RWPE2 (cell line): Measurements from ENCODE around the gene MFSD2A.

Experiments
- ATAC-seq: fragments of 200-7000 bp; cut with Tn5 transposase; 3 replicates; pipeline ENCODE4 v1.9.1; 2021; ENCODE audit warnings: low read depth
- DNase-seq: peaks from one replicate; pipeline ENCODE4 v3.0.0-alpha.2; 2020; ENCODE audit warnings: low spot score
- H3K27ac ChIP-seq: fragments of 450-650 bp; 2 replicates; pipeline ENCODE4 v1.5.1; 2017; ENCODE audit warnings: mild to moderate bottlenecking; ENCODE audit not compliant: poor library complexity, severe bottlenecking
- H3K27me3 ChIP-seq: fragments of 250-450 bp; sonication (Bioruptor Pico); 2 replicates; pipeline ENCODE4 v1.5.1; 2021; ENCODE audit warnings: mild to moderate bottlenecking, moderate library complexity; ENCODE audit not compliant: insufficient read depth, poor library complexity, severe bottlenecking
- H3K36me3 ChIP-seq: fragments of 250-450 bp; sonication (Bioruptor Pico); 2 replicates; pipeline ENCODE4 v1.5.1; 2020; ENCODE audit warnings: low read depth, mild to moderate bottlenecking, moderate library complexity
- H3K4me1 ChIP-seq: fragments of 250-450 bp; sonication (Bioruptor Pico); 2 replicates; pipeline ENCODE4 v1.5.1; 2021; ENCODE audit warnings: mild to moderate bottlenecking, moderate library complexity; ENCODE audit not compliant: insufficient read depth, poor library complexity, severe bottlenecking
- H3K4me3 ChIP-seq: fragments of 250-450 bp; sonication (Bioruptor Pico); 2 replicates; pipeline ENCODE4 v1.5.1; 2021; ENCODE audit warnings: mild to moderate bottlenecking, moderate library complexity; ENCODE audit not compliant: severe bottlenecking
- H3K9me3 ChIP-seq: fragments of 250-450 bp; sonication (Bioruptor Pico); 2 replicates; pipeline ENCODE4 v1.5.1; 2021; ENCODE audit warnings: mild to moderate bottlenecking, moderate library complexity; ENCODE audit not compliant: severe bottlenecking
- CTCF ChIP-seq: fragments of 450-650 bp; IDR thresholded peaks from one replicate; pipeline ENCODE4 v1.5.1; 2017; ENCODE audit warnings: mild to moderate bottlenecking, moderate library complexity; ENCODE audit not compliant: poor library complexity, severe bottlenecking

The MFSD2A gene

GRCh38 chr1:39954324-39954869, 548 bp upstream of the MFSD2A start:
- Histone ChIP-seq H3K27me3 (no peaks in the 10 kb centered on the region), H3K4me3 (no peak overlapping the region), H3K36me3 (peaks cover 24% of the 10 kb centered on the region), H3K27ac (no peak overlapping the region), H3K9me3 (no peaks in the 10 kb centered on the region), H3K4me1 (peaks cover 5% of the 10 kb centered on the region)
- no peak for TF ChIP-seq CTCF
- ATAC-seq, result no peak
- DNase-seq, result no peak

- H3K4me3 ChIP-seq, result peak overlapping the region; percentile 66
- no peaks in the 10 kb centered on the region for H3K9me3 ChIP-seq
- DNase-seq (no peak), ATAC-seq (peak; percentile 58)
- H3K27me3 ChIP-seq, result no peaks in the 10 kb centered on the region
- peaks cover 38% of the 10 kb centered on the region for H3K36me3 ChIP-seq
- peaks cover 19% of the 10 kb centered on the region for H3K4me1 ChIP-seq
- peak overlapping the region; percentile 55 for H3K27ac ChIP-seq
- no peak for TF ChIP-seq CTCF
Measured at GRCh38 chr1:39955547-39956539, 898 bp downstream of the MFSD2A start.

GRCh38 chr1:39957299-39958015, 2.5 kb downstream of the MFSD2A start:
- H3K27ac ChIP-seq, result peak overlapping the region; percentile 55
- peaks cover 21% of the 10 kb centered on the region for H3K4me1 ChIP-seq
- no peaks in the 10 kb centered on the region for H3K27me3 ChIP-seq
- no peak for TF ChIP-seq CTCF
- H3K36me3 ChIP-seq, result peaks cover 51% of the 10 kb centered on the region
- DNase-seq, result no peak
- no peak overlapping the region for H3K4me3 ChIP-seq
- no peaks in the 10 kb centered on the region for H3K9me3 ChIP-seq
- ATAC-seq, result no peak

- Histone ChIP-seq H3K27me3 (no peaks in the 10 kb centered on the region), H3K27ac (peak overlapping the region; percentile 57), H3K36me3 (peaks cover 63% of the 10 kb centered on the region), H3K9me3 (no peaks in the 10 kb centered on the region), H3K4me1 (peaks cover 21% of the 10 kb centered on the region), H3K4me3 (no peak overlapping the region)
- ATAC-seq (no peak), DNase-seq (no peak)
- TF ChIP-seq CTCF, result no peak
Measured at GRCh38 chr1:39958403-39959200, 3.7 kb downstream of the MFSD2A start.
